GM23338 (cell line): Measurements from ENCODE around the gene CMSS1. TPM values are rescaled to one million over a fixed set of nuclear protein-coding genes. Genes with fewer than 3 reads are reported as not detected.

Experiments
- ATAC-seq: fragments of 200-7000 bp; cut with Tn5 transposase; 3 replicates; pipeline ENCODE4 v1.9.1; 2020
- DNase-seq: peaks from one replicate; pipeline ENCODE4 v3.0.0-alpha.2; 2015; ENCODE audit warnings: low spot score
- H2AFZ ChIP-seq: fragments of 200-600 bp; sonication (generic); 2 replicates; pipeline ENCODE4 v1.8.0; 2016; ENCODE audit warnings: antibody characterized with exemption, mild to moderate bottlenecking, moderate library complexity
- H3F3A ChIP-seq: fragments of 200-600 bp; sonication (generic); replicated peaks from 2 replicates; pipeline ENCODE4 v1.8.0; 2017; ENCODE audit warnings: antibody characterized with exemption, mixed run types, low read depth
- H3K27ac ChIP-seq: fragments of 200-600 bp; sonication (generic); 2 replicates; pipeline ENCODE4 v1.6.1; 2016; ENCODE audit warnings: low read depth
- H3K27me3 ChIP-seq: fragments of 200-600 bp; sonication (generic); 2 replicates; pipeline ENCODE4 v1.8.0; 2016; ENCODE audit warnings: mild to moderate bottlenecking, mixed run types, moderate library complexity; ENCODE audit not compliant: insufficient read depth
- H3K36me3 ChIP-seq: fragments of 200-600 bp; sonication (generic); 2 replicates; pipeline ENCODE4 v1.8.0; 2016; ENCODE audit warnings: mild to moderate bottlenecking; ENCODE audit not compliant: insufficient read depth
- H3K4me1 ChIP-seq: fragments of 200-600 bp; sonication (generic); 2 replicates; pipeline ENCODE4 v1.8.0; 2016; ENCODE audit warnings: mild to moderate bottlenecking, moderate library complexity; ENCODE audit not compliant: insufficient read depth
- H3K4me2 ChIP-seq: fragments of 200-600 bp; sonication (generic); 2 replicates; pipeline ENCODE4 v1.7.1; 2017; ENCODE audit warnings: mixed run types
- H3K4me3 ChIP-seq: fragments of 200-600 bp; sonication (generic); 2 replicates; pipeline ENCODE4 v1.6.1; 2016; ENCODE audit warnings: mixed run types
- H3K79me2 ChIP-seq: fragments of 200-600 bp; sonication (generic); replicated peaks from 2 replicates; pipeline ENCODE4 v1.8.0; 2017; ENCODE audit warnings: mild to moderate bottlenecking; ENCODE audit not compliant: insufficient read depth
- H3K9me2 ChIP-seq: fragments of 200-600 bp; sonication (generic); 2 replicates; pipeline ENCODE4 v1.8.0; 2017; ENCODE audit not compliant: insufficient read depth
- H4K20me1 ChIP-seq: fragments of 200-600 bp; sonication (generic); replicated peaks from 2 replicates; pipeline ENCODE4 v1.8.0; 2017; ENCODE audit warnings: mild to moderate bottlenecking; ENCODE audit not compliant: insufficient read depth
- H3K27ac Mint-ChIP-seq: 2 replicates; pipeline ENCODE4 v1.8.0; 2020; ENCODE audit warnings: inconsistent platforms, mild to moderate bottlenecking, moderate library complexity, mixed read lengths
- H3K27me3 Mint-ChIP-seq: 3 replicates; pipeline ENCODE4 v1.8.0; 2022; ENCODE audit warnings: low read depth, mild to moderate bottlenecking, moderate library complexity, mixed read lengths, inconsistent platforms; ENCODE audit not compliant: insufficient read depth, poor library complexity
- H3K36me3 Mint-ChIP-seq: 3 replicates; pipeline ENCODE4 v1.8.0; 2021; ENCODE audit warnings: low read depth, mild to moderate bottlenecking, inconsistent platforms, moderate library complexity, mixed read lengths
- H3K4me1 Mint-ChIP-seq: 3 replicates; pipeline ENCODE4 v1.8.0; 2020; ENCODE audit warnings: mild to moderate bottlenecking, inconsistent platforms, mixed read lengths
- H3K4me3 Mint-ChIP-seq: 3 replicates; pipeline ENCODE4 v1.8.0; 2021; ENCODE audit warnings: moderate library complexity, mild to moderate bottlenecking, inconsistent platforms, mixed read lengths
- H3K9me3 Mint-ChIP-seq: 3 replicates; pipeline ENCODE4 v1.8.0; 2020; ENCODE audit warnings: moderate library complexity, mild to moderate bottlenecking, inconsistent platforms, mixed read lengths
- REST ChIP-seq: IDR thresholded peaks from one replicate; pipeline ENCODE4 v1.6.1; 2018; ENCODE audit warnings: antibody characterized with exemption; ENCODE audit not compliant: unreplicated experiment
- polyA plus RNA-seq: library from polyadenylated mRNA; unstranded; fragments of >200 nt; fragmentation: Nextera tagmentation; extraction: Ambion mirVana; gene quantifications from 2 replicates; pipeline ENCODE4 v1.2.1, GENCODE V29; 2016
- total RNA-seq: library from RNA; depleted of rRNA; stranded (reverse); fragments of >200 nt; shearing (Covaris generic); gene quantifications from 2 replicates; pipeline ENCODE4 v1.2.3, GENCODE V29; 2014
- TF ChIP-seq, protein P1 (sequence below): fragments of 250-450 bp; sonication (Bioruptor Pico); IDR thresholded peaks from 2 replicates; pipeline ENCODE4 v1.5.0; 2020; ENCODE audit warnings: mild to moderate bottlenecking, moderate library complexity

Gene CMSS1
- total and polyA plus RNA-seq, 2 experiments from 2014 or later: 39.4 to 187 TPM

- TF ChIP-seq, protein P1, sequence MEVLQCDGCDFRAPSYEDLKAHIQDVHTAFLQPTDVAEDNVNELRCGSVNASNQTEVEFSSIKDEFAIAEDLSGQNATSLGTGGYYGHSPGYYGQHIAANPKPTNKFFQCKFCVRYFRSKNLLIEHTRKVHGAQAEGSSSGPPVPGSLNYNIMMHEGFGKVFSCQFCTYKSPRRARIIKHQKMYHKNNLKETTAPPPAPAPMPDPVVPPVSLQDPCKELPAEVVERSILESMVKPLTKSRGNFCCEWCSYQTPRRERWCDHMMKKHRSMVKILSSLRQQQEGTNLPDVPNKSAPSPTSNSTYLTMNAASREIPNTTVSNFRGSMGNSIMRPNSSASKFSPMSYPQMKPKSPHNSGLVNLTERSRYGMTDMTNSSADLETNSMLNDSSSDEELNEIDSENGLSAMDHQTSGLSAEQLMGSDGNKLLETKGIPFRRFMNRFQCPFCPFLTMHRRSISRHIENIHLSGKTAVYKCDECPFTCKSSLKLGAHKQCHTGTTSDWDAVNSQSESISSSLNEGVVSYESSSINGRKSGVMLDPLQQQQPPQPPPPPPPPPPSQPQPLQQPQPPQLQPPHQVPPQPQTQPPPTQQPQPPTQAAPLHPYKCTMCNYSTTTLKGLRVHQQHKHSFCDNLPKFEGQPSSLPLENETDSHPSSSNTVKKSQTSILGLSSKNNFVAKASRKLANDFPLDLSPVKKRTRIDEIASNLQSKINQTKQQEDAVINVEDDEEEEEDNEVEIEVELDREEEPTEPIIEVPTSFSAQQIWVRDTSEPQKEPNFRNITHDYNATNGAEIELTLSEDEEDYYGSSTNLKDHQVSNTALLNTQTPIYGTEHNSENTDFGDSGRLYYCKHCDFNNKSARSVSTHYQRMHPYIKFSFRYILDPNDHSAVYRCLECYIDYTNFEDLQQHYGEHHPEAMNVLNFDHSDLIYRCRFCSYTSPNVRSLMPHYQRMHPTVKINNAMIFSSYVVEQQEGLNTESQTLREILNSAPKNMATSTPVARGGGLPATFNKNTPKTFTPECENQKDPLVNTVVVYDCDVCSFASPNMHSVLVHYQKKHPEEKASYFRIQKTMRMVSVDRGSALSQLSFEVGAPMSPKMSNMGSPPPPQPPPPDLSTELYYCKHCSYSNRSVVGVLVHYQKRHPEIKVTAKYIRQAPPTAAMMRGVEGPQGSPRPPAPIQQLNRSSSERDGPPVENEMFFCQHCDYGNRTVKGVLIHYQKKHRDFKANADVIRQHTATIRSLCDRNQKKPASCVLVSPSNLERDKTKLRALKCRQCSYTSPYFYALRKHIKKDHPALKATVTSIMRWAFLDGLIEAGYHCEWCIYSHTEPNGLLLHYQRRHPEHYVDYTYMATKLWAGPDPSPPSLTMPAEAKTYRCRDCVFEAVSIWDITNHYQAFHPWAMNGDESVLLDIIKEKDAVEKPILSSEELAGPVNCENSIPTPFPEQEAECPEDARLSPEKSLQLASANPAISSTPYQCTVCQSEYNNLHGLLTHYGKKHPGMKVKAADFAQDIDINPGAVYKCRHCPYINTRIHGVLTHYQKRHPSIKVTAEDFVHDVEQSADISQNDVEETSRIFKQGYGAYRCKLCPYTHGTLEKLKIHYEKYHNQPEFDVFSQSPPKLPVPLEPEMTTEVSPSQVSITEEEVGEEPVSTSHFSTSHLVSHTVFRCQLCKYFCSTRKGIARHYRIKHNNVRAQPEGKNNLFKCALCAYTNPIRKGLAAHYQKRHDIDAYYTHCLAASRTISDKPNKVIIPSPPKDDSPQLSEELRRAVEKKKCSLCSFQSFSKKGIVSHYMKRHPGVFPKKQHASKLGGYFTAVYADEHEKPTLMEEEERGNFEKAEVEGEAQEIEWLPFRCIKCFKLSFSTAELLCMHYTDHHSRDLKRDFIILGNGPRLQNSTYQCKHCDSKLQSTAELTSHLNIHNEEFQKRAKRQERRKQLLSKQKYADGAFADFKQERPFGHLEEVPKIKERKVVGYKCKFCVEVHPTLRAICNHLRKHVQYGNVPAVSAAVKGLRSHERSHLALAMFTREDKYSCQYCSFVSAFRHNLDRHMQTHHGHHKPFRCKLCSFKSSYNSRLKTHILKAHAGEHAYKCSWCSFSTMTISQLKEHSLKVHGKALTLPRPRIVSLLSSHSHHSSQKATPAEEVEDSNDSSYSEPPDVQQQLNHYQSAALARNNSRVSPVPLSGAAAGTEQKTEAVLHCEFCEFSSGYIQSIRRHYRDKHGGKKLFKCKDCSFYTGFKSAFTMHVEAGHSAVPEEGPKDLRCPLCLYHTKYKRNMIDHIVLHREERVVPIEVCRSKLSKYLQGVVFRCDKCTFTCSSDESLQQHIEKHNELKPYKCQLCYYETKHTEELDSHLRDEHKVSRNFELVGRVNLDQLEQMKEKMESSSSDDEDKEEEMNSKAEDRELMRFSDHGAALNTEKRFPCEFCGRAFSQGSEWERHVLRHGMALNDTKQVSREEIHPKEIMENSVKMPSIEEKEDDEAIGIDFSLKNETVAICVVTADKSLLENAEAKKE: no peak
- no peak for TF ChIP-seq REST
Measured at GRCh38 chr3:99900248-99900647, 82.6 kb downstream of the CMSS1 start (continued).

DNA sequence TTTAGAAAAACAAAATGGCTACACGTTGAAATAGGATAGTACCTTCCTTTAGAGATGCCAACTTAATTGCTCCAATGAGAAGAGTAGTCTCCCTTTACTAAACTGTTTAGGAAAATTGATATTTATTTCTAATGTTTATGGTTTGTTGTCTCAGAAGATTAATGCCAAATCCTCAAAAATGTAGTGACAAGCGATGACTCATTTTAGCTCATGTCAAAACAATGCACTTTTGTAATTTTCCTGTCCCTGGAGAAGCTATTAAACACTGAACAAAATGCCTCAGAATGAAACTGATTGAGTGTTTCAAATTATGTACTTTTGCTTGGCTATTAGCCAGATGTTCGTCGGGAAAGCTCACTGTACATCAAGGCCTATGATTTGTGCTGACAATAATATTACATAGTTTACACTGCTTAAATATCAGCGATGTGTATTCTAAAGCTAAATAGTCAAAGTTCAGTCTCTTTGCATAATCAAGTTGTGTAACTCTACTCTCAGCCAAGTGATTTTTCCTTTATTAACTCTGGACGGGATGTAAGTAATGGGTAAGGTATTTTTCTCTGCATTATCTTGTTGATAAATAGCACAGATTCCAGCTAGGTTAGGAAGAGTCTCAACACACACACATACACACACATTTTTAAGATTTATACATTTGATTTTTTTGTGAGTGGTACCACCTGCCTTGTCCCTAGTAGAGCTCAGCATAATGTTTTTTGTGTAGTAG lies 83.7 kb downstream of the CMSS1 start:
- Mint-ChIP-seq H3K27ac (peak overlapping the region; percentile 19), H3K36me3 (no peaks in the 10 kb centered on the region), H3K27me3 (no peaks in the 10 kb centered on the region), H3K9me3 (no peaks in the 10 kb centered on the region), H3K4me3 (no peak overlapping the region), H3K4me1 (peaks cover 29% of the 10 kb centered on the region)
- H3K4me3 ChIP-seq: no peak overlapping the region
- no peak overlapping the region for H3K4me2 ChIP-seq
- no peaks in the 10 kb centered on the region for H3K27me3 ChIP-seq
- H3F3A ChIP-seq: no peaks in the 10 kb centered on the region
- H2AFZ ChIP-seq: no peak overlapping the region
- DNase-seq (no peak), ATAC-seq (no peak)
- H3K79me2 ChIP-seq: peaks cover 16% of the 10 kb centered on the region
- no peaks in the 10 kb centered on the region for H4K20me1 ChIP-seq
- H3K9me2 ChIP-seq: no peaks in the 10 kb centered on the region
- no peaks in the 10 kb centered on the region for H3K36me3 ChIP-seq
- peaks cover 12% of the 10 kb centered on the region; the same call in 1 of the 2 replicates for H3K4me1 ChIP-seq
- no peak for TF ChIP-seq REST
- no peak overlapping the region for H3K27ac ChIP-seq
